HG02884 (cell line): ENCODE data around the gene TCFL5.
"Not testable (repeated sequence)": the region's sequence is repeated elsewhere in the genome, so short reads cannot be mapped to it uniquely, and the experiment has no call there.

Experiments used
- ATAC-seq: cut with Tn5 transposase; IDR thresholded peaks from one replicate; pipeline ENCODE4 v1.9.1; 2021; ENCODE audit warnings: mild to moderate bottlenecking, moderate library complexity; ENCODE audit not compliant: unreplicated experiment

Gene TCFL5

DNA sequence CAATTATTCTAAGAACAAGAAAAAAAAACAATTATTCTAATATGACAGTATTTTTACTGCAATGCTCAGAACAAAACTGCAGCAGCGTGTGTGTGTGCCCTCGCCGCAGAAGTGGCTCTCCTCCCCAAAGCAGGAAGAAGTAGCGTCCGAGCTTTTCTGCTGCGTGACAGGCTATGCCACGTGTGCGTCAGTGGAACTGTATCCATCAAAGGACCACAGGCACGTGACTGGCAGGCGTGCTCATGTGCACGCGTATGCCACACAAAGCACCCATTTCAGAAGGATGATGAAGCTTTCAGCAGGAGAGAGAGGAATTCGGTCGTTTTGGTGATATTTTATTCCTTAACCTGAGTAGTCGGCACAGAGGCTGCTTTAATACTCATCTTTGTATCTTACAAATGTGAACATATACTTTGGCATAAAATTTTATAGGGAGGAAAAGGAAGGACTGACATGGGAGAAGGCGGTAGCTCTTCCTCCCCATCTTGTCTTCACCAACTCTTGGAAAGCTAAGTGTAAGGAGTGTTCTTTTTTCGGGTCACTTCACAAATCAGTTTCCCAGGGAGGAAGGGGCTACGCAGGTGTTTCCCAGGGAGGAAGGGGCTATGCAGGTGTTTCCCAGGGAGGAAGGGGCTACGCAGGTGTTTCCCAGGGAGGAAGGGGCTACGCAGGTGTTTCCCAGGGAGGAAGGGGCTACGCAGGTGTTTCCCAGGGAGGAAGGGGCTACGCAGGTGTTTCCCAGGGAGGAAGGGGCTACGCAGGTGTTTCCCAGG lies 3.4 kb downstream of the TCFL5 start:
- ATAC-seq: no peak

DNA sequence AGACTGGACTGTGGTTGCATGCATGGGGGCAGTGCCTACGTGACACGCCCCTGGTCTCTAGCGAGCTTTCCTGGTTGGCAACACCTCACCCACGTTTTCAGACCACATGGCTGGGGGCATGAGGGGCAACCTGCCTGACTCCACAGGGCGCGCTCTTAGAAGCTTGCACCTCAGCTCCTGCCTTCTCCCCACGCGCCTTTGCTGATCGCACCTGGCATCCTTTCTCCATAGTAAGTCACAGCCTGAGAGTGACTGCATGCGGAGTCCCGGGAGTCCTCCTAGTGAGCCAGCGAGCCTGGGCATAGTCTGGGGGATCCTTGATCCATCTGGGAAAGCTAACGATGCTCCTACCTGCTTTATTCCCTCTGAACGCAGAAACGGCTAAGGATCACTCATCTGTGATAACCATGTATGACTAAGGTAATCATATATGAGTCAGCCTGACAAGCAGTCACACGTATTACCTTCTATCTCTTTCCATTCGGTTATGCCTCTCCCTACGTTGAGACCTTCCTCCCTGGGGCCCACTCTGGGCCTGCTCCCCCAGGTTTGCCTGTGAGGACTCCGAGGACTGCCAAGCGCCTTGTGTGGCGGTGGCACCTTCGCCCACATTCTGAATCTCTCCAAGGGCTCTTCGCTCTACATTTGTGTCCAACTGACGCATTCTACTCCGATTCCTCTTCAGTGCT lies 4.5 kb downstream of the TCFL5 start:
- ATAC-seq: no peak

DNA sequence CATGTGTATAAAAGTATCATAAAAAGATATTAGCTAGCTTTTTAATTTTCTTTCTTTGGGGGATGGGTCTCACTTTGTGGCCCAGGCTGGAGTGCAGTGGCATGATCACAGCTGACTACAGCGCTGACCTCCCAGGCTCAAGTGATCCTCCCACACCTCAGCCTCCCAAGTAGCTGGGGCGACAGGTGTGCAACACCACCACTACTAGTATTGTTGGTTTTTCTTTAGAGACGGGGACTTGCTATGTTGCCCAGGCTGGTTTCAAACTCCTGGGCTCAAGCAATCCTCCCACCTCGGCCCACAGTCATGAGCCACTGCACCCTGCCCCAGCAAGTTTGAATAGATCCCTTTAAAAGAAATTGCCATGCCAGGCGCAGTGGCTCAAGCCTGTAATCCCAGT lies 6.5 kb downstream of the TCFL5 start:
- ATAC-seq: no peak

DNA sequence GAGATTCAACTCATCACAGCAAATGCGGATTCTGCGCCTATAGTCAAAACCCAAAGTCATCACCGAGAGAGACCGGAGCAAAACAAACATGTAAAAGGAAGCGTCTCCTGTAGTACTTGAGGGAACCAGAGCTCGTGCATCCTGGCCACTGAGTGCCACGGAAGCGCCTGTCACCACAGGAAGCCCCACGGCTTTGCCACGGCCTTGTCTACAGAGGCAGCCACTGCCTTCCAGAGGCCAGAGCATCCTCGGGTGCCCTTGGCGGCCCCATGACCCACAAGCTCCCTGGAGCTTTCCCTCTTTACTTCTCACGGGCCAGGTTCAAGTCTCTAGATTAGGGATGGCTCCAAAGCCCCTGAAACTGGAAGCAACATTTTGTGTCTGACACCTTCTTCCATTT lies 7.5 kb downstream of the TCFL5 start:
- no peak for ATAC-seq

DNA sequence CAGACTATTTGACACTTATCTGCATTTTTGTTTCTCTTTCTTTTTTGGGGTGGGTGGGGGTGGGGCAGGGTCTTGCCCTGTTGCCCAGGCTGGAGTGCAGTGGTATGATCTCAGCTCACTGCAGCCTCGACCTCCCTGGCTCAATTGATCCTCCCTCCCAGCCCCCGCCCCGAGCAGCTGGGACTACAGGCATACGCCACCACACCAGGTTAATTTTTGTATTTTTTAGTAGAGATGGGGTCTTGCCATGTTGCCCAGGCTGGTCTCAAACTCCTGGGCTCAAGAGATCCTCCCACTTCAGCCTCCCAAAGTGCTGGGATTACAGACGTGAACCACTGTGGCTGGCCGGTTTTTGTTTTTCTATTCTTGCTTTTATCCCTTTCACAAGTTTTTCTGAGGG lies 8.3 kb downstream of the TCFL5 start:
- not testable (repeated sequence) for ATAC-seq

DNA sequence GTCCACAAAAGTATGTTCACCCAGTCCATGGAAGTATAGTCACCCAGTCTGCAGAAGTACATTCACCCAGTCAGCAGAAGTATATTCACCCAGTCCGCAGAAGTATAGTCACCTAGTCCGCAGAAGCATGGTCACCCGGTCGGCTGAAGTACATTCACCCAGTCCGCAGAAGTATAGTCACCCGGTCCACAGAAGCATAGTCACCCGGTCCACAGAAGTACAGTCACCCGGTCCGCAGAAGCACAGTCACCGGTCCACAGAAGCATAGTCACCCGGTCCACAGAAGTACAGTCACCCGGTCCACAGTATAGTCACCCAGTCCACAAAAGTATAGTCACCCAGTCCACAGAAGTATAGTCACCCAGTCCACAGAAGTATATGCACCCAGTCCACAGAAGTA lies 8.8 kb downstream of the TCFL5 start:
- ATAC-seq: no peak

DNA sequence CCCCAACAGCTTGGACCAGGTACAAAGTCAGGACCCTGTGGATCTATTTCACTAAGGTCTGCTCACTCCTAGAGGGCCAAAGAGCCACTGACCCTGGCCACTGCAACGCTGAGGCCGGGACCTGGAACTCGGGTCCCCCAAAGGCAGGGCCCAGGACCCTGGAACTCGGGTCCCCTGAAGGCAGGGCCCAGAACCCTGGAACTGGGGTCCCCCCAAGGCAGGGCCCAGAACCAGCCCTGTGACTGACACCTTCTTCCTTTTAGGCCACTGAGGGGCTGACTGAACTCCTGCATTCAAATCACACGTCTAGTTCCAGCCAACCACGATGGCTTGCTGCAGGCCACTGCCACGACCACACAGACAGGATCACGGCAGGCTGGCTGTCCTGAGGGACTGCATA lies 9.4 kb downstream of the TCFL5 start:
- no peak for ATAC-seq

DNA sequence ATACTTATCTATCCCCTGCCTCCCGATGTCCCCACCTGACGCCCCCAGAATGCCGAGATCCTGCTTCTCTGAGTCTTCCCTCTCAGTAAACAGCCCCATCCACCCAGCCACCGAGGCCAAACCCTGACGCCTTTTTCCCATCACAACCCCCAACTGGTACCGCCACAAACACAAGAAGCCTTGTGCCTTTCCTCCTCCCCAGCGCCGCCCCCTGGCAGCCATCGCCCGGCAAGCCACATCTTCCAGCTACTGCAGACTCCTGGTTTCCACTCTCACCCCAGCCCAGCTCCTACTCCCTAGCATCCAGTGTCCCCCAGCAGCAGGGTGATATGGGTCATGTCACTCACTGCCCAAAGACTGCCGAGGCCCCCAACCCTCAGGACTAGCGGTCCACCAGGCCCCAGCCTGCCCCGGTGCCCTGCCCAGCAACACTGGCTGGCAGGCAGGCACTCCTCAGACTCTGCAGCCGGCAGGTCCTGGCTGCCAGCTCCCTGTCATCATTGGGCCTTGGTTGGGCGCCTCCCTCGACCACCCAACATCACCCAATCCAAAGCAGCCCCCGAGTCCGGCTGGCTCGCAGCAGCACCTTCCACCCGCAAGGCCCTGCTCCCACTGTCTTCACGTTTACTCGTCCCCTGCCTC lies 11.2 kb downstream of the TCFL5 start:
- no peak for ATAC-seq

DNA sequence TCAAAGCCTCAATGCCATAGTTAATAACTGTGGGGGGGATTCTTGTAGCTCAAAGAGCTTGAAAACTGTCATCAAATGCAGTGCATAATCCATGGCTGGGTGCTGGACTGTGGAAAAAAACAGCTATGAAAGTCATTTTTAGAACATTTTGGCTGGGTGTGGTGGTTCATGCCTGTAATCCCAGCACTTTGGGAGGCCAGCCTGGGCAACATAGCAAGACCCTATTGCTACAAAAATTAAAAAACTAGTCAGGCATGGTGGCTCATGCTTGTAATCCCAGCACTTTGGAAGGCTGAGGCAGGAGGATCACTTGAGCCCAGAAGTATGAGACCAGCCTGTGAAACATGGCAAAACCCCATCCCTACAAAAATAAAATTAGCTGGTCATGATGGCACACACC lies 12.2 kb downstream of the TCFL5 start:
- no peak for ATAC-seq

DNA sequence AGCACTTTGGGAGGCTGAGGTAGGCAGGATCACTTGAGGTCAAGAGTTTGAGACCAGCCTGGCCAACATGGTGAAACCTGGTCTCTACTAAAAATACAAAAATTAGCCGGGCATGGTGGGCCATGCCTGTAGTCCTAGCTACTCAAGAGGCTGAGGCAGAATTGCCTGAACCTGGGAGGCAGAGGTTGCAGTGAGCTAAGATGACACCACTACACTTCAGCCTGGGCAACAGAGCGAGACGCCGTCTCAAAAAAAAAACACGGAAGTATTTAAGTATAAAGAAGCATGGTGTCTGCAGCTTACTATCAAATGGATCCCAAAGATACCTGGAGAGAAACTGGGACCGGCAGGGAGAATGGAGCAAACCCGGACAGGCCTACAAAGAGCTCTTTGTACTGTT lies 12.7 kb downstream of the TCFL5 start:
- ATAC-seq: not testable (repeated sequence)

DNA sequence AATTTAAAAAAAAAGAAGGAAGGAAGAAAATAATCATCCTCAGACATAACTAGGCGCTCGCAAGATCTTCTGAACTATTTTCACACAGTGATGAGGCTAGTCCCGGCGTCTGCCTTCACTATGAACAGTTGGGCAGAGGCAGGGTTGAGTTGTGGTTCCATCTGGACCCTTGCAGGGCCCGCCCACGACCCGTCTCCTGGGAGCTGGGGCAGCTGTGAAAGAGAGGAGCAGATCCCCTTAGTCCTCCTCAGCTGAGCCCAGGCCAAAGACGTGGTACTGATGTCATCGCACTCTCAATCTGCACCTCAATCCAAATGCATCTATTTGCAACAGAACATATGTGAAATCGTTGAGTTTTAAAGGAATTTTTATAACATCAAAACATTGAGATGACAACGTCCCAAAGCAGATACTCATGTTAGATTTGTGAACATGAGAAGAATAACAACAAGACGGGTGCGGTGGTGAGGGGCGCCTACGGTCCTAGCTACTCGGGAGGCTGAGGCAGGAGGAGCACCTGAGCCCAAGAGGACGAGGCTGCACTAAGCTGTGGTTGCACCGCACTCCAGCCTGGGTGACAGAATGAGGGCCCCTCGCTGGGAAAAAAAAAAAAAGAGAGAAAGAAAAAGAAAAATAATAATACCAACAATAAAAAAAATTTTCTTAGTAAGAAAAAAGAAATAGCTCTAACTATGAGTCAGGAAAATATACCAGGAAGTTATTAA lies 15.3 kb downstream of the TCFL5 start:
- no peak for ATAC-seq

DNA sequence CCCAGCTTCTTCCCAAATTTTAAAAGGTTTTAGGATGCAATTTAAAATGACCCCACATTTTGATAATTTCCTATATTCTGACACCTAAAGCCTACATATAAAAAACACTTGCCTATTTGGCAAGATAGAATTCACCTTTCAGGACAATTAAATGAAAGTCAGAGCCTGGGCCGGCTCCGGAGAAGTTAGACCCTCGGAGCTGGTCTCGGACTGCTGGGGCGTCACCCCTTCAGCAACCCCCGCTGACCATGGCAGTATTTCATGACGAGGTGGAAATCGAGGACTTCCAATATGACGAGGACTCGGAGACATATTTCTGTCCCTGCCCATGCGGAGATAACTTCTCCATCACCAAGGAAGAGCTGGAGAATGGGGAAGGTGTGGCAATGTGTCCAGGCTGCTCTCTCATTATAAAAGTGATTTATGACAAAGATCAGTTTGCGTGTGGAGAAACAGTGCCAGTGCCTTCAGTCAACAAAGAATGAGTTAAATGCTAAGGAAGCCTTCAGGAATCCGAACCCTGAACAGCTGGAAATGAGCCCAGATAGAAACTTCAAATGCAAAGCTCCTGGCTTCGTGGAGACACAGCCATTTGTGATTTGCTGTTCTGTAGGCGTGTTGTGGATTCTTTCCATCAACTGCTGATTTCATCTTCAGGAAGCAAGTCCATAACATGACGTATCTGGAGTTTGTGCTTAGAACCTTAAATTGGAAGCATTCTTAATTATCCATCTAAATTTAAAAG lies 16.0 kb downstream of the TCFL5 start:
- no peak for ATAC-seq

DNA sequence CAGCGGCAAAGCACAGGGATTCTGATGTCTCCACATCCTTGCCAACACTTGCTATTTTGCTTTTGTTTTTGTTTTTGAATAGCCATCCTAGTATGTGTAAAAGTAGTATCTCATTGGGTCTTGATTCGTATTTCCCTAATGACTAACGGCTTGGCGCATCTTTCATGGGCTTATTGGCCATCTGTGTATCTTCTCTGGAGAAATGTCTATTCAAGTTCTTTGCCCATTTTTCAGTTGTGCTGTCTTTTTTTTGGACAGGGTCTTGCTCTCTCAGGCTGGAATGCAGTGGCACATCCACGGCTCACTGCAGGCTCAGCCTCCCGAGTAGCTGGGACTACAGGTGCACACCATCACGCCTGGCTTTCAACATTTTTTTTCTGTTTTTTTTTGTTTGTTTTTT lies 17.4 kb downstream of the TCFL5 start:
- no peak for ATAC-seq

DNA sequence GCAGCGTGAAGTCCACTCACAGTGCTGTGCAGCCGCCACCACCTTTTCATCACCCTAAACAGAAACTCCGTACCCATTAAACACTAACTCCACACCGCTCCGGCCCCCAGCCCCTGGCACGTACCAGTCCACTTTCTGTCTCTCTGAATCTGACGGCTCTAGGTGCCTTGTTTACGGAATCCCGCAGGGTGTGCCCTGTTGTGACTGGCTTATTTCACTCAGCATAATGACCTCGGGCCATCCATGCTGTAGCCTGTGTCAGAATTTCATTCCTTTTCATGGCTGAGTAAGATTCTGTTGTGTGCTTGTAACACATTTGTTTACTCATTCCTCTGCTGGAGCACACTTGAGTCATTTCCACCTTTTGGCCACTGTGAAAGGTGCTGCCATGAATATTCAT lies 18.0 kb downstream of the TCFL5 start:
- no peak for ATAC-seq

DNA sequence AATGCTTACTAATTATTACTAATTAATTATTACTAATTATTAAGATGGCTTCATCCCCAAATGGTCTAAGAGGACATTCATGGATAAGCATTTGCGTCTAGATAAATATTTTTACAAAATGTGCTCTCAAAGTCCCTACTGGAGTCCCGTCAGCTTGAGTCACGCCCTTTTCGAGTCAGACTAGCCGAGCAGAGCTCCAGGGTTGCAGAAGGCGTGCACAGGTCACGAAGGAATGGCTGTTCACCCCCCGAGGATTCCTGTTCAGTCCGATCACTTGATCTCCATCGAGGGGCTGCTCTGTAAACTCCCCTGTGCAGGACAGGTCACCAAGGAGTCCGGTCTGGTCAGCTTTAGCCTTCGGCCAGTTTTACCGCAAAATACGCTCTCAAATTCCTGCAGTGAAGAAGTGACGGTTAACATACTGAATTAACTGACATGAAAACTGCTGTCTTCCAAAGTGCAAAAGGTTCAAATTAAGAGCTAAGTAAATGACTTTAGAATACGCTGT lies 19.9 kb downstream of the TCFL5 start:
- no peak for ATAC-seq

DNA sequence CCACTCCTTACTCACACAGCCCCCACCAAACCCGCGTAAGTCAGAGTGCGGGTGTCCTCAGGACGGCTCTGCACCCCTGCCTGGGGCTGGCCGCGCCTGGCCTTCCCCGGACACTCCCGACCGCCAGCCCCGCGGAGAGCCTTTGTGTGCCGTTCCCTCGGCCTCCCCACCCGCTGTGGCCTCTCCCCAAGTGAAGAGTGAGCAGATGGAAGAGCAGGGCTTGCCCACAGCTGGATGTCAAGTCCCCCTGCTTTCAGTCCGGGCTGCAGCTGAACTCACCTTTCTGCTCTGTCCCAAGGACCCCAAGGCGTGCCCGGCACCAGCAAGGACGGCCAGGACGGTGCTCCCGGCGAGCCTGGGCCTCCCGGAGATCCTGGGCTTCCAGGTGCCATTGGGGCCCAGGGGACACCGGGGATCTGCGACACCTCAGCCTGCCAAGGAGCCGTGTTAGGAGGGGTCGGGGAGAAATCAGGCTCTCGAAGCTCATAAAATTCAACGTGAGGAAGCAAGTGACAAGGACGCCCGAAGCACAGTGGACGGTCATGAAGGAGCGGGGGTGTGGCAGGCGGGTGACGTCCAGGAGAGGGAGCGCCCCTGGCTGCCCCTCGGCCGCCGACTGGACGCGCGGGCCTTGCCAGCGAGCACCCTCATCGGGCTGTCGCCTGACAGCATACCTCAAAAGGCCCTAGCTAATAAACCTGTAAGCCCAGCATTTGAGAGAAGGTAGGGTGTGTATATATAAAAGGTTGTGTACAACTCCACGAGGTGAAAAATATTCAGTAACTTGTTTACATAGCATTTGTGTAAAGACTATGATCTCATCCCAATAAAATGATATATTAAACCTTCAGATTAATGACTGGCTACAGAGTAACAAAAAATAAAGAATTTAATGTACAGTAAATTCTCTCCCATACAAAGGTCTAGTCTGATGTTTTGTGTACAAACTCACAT lies 21.1 kb downstream of the TCFL5 start:
- no peak for ATAC-seq

DNA sequence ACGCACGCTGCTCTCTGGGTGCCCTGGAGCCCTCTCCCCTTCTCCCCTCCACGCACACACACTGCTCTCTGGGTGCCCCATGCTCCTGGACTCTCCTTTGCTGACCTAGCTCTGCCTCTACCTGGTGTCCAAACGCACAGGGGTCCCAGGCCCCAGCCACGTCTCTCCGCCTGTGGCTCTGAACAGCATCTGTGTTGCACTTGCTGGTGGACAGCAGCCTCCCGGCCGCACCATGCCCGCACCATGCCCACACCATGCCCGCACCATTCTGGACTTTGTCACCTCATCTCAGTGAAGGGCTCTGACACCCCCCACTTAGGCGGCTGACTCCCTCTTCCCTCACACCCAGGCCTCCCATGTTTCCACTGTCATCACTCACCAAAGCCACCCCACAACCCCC lies 21.8 kb downstream of the TCFL5 start:
- no peak for ATAC-seq

DNA sequence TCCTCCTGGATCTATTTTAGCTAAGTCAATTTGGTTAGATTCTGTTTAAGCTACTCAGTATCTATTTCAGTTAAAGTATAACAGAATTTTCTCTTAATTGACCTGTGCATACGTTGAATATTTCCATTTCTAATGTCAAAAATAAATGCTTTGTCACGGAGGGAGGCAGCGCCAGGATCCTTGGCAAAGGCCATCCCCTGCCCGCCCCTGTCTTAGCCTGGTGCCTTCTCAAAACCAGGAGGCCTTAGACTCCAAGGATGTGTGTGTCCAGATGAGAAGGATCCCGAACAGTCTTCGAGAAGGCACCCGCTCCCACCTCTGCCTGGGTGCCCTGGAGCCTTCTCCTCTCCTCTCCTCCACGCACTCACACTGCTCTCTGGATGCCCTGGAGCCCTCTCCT lies 22.4 kb downstream of the TCFL5 start:
- no peak for ATAC-seq

DNA sequence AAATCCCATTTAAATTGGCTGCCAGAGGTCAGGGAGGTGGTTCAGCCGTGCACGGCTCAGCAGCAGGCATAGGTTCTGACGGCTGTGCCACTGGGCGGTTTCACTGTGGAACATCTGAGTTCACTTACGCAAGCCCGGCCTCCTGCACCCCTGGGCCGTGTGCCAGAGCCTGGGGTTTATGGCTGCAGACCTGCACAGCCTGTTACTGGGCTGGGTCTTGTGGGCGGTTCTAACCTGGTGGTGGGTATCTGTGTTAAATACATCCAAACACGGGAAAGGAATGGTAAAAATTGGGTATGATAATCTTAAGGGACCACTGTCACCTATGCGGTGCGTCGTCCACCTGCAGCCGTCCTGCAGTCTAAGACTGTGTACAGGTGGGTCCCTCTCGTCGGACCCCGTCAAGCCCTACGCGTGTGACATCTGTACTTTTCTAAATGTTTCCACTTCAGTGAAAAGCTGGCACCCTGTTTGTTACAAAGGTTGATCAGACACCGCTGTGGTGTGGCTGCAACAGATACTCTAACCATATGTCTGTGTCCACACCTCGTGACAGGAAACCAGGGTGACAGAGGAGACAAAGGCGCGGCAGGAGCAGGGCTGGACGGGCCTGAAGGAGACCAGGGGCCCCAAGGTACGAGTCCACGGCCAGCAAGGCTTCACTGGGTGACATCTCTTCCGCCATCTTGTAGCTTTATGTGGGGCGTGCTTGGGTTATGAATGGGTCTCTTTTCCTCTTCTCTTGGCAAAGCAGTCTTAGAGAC lies 23.3 kb downstream of the TCFL5 start:
- peak; percentile 80 for ATAC-seq
